Neural cell (in vitro differentiated cells): ENCODE data around the gene FSTL5. TPM values are rescaled to one million over a fixed set of nuclear protein-coding genes. Genes with fewer than 3 reads are reported as not detected.

Experiments
- H2AFZ ChIP-seq: fragments of 200-600, 300-800 bp; sonication (generic), shearing (Covaris generic); 2 replicates; pipeline ENCODE4 v1.6.0; 2014; ENCODE audit warnings: low read depth, mild to moderate bottlenecking, antibody characterized with exemption, low read length, moderate library complexity
- H3F3A ChIP-seq: fragments of 200-600 bp; shearing (Covaris generic); 2 replicates; pipeline ENCODE4 v1.6.1; 2016; ENCODE audit warnings: mild to moderate bottlenecking, moderate library complexity, mixed read lengths, antibody characterized with exemption, low read length; ENCODE audit not compliant: insufficient read depth, poor library complexity, severe bottlenecking
- H3K27ac ChIP-seq: fragments of 200-600, 300-800 bp; sonication (generic), shearing (Covaris generic); 2 replicates; pipeline ENCODE4 v1.5.1; 2014; ENCODE audit warnings: mild to moderate bottlenecking, low read length, moderate library complexity
- H3K27me3 ChIP-seq: fragments of 300-800, 200-600 bp; sonication (generic), shearing (Covaris generic); 2 replicates; pipeline ENCODE4 v1.6.0; 2014; ENCODE audit warnings: mild to moderate bottlenecking, low read depth, low read length, moderate library complexity; ENCODE audit not compliant: insufficient read depth
- H3K36me3 ChIP-seq: fragments of 300-800, 200-600 bp; sonication (generic), shearing (Covaris generic); 2 replicates; pipeline ENCODE4 v1.5.1; 2014; ENCODE audit warnings: mild to moderate bottlenecking, antibody characterized with exemption, low read length, moderate library complexity; ENCODE audit not compliant: insufficient read depth
- H3K4me2 ChIP-seq: fragments of 300-800, 200-600 bp; sonication (generic), shearing (Covaris generic); 2 replicates; pipeline ENCODE4 v1.6.0; 2014; ENCODE audit warnings: mild to moderate bottlenecking, low read length
- H3K4me3 ChIP-seq: fragments of 300-800, 200-600 bp; sonication (generic), shearing (Covaris generic); 2 replicates; pipeline ENCODE4 v1.5.1; 2014; ENCODE audit warnings: mild to moderate bottlenecking, low read length, moderate library complexity
- H3K79me2 ChIP-seq: fragments of 200-600 bp; shearing (Covaris generic); replicated peaks from 2 replicates; pipeline ENCODE4 v1.6.0; 2014; ENCODE audit warnings: mild to moderate bottlenecking, low read length, moderate library complexity; ENCODE audit not compliant: insufficient read depth
- H3K9ac ChIP-seq: fragments of 300-800, 200-600 bp; sonication (generic), shearing (Covaris generic); 2 replicates; pipeline ENCODE4 v1.6.1; 2016; ENCODE audit warnings: mild to moderate bottlenecking, low read length, mixed read lengths
- H3K9me2 ChIP-seq: fragments of 200-600 bp; shearing (Covaris generic); 2 replicates; pipeline ENCODE4 v1.6.1; 2016; ENCODE audit warnings: mild to moderate bottlenecking, low read length, mixed read lengths; ENCODE audit not compliant: insufficient read depth
- H3K9me3 ChIP-seq: fragments of 200-600, 300-800 bp; sonication (generic), shearing (Covaris generic); 2 replicates; pipeline ENCODE4 v1.6.1; 2016; ENCODE audit warnings: mild to moderate bottlenecking, mixed run types, low read length, moderate library complexity, mixed read lengths
- H4K20me1 ChIP-seq: fragments of 200-600 bp; shearing (Covaris generic); 2 replicates; pipeline ENCODE4 v1.6.1; 2016; ENCODE audit warnings: mild to moderate bottlenecking, mixed run types; ENCODE audit not compliant: insufficient read depth
- CTCF ChIP-seq: fragments of 450-650 bp; IDR thresholded peaks from 2 replicates; pipeline ENCODE4 v1.5.1; 2014; ENCODE audit warnings: antibody characterized with exemption, mild to moderate bottlenecking, moderate library complexity; ENCODE audit not compliant: poor library complexity, severe bottlenecking
- EP300 ChIP-seq: fragments of 450-650 bp; conservative IDR thresholded peaks from 2 replicates; pipeline ENCODE4 v1.6.1; 2014; ENCODE audit warnings: antibody characterized with exemption, mild to moderate bottlenecking, moderate library complexity; ENCODE audit not compliant: poor library complexity, severe bottlenecking
- EZH2 ChIP-seq: fragments of 200-600, 300-800 bp; shearing (Covaris generic), sonication (generic); IDR thresholded peaks from 2 replicates; pipeline ENCODE4 v1.6.1; 2014; ENCODE audit warnings: antibody characterized with exemption, low read length, borderline replicate concordance, mild to moderate bottlenecking; ENCODE audit not compliant: insufficient read depth, poor library complexity, severe bottlenecking
- MXI1 ChIP-seq: fragments of 450-650 bp; conservative IDR thresholded peaks from 2 replicates; pipeline ENCODE4 v1.6.1; 2014; ENCODE audit warnings: antibody characterized with exemption, mild to moderate bottlenecking; ENCODE audit not compliant: poor library complexity, severe bottlenecking
- POLR2AphosphoS5 ChIP-seq: IDR thresholded peaks from 2 replicates; pipeline ENCODE4 v1.6.1; 2012
- RAD21 ChIP-seq: fragments of 450-650 bp; conservative IDR thresholded peaks from 2 replicates; pipeline ENCODE4 v1.6.1; 2014; ENCODE audit warnings: antibody characterized with exemption, mild to moderate bottlenecking, moderate library complexity
- REST ChIP-seq: IDR thresholded peaks from 2 replicates; pipeline ENCODE4 v1.6.1; 2012; ENCODE audit warnings: borderline replicate concordance
- SMC3 ChIP-seq: fragments of 450-650 bp; conservative IDR thresholded peaks from 2 replicates; pipeline ENCODE4 v1.6.1; 2014; ENCODE audit warnings: antibody characterized with exemption, mild to moderate bottlenecking, moderate library complexity; ENCODE audit not compliant: poor library complexity
- TAF1 ChIP-seq: IDR thresholded peaks from 2 replicates; pipeline ENCODE4 v1.6.1; 2012; ENCODE audit warnings: low read depth
- polyA plus RNA-seq: library from polyadenylated mRNA; depleted of rRNA; stranded (reverse); fragments of >200 nt; gene quantifications from 2 replicates; pipeline ENCODE4 v1.2.3, GENCODE V29; 2014

FSTL5 gene
- polyA plus RNA-seq, 1 donor from 2014 or later: 6.8 TPM

DNA sequence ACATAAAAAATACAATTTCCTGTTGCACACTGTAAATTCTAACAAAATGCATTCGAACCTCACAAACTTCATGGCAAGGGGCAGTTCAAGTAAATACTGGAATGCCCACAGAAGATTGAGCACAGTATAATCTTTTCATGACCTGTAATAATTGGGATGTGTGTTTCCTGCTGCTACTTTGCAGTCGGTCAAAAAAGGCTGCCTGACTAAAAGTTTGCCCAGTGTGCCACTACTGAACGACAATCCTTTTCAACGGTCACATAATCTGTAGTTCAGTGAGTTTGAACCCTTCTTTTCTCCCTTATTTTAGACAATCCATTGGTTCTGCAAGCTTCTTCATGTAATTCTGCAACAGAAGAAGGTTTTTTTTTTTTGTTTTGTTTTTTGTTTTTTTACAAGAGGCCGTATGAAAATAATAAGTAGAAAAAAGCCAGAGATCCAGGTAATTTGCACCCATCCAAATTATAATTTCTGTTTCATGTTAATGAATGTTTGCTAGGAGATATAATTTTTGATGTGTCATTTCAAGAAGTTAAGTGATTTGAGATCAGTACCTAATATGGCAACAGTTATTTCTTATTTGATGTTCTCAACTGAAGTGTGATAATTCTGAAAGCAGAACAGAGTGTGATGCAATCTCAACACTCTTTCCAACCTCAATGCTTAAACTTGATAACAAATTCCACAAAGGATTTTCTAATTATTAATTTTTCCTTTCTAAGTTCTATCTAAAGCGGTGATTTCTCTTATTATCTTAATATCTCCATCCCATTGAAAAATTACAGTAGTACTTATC lies 237.6 kb downstream of the FSTL5 start:
- H3K9me3 ChIP-seq: no peaks in the 10 kb centered on the region
- no peak overlapping the region for H3K4me3 ChIP-seq
- no peaks in the 10 kb centered on the region for H3K9me2 ChIP-seq
- TF ChIP-seq POLR2AphosphoS5: no peak
- TF ChIP-seq SMC3: no peak
- TF ChIP-seq EP300: no peak
- no peak for TF ChIP-seq TAF1
- TF ChIP-seq MXI1: no peak
- no peak for TF ChIP-seq EZH2
- no peak for TF ChIP-seq CTCF
- no peak for TF ChIP-seq RAD21
- TF ChIP-seq REST: no peak
- no peaks in the 10 kb centered on the region for H3K36me3 ChIP-seq
- no peaks in the 10 kb centered on the region for H3F3A ChIP-seq
- H4K20me1 ChIP-seq: no peaks in the 10 kb centered on the region
- H3K27me3 ChIP-seq: no peaks in the 10 kb centered on the region
- H3K79me2 ChIP-seq: no peaks in the 10 kb centered on the region
- no peak overlapping the region for H3K4me2 ChIP-seq
- H2AFZ ChIP-seq: no peak overlapping the region
- H3K9ac ChIP-seq: no peak overlapping the region
- H3K27ac ChIP-seq: no peak overlapping the region

DNA sequence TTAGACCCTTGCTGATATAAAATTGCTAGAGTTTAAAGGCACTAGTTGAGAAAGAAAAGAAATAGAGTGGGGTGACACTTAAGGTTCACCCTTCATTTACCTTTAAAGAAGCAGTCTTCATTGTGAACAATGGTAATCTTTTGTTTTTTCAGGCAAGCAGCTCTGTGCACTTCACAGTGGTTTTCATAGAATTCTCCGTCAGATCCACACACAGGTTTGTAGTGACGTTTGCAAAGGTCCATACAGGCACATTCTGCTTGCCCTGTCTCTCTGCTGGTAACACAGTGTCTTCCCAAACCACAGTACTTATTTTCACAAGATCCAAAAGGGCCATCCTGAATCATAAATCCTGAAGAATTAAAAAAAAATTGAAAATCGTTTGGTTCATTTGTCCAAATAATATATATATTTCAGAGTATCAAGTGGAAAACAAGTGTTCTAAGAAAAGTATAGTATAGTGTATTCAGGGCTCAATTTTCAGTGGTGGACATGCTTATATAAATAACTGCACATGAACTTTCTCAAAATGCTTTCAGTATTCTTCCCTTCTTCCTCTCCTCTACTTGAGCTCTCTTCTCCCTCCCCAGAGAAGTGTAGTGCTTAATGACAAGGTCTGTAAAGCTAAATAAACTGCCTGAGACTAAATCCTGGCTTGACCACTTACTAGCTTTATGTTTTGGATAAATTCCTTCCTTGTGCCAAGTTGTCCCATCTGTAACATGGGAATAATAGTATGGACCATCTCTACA lies 243.3 kb downstream of the FSTL5 start:
- no peak for TF ChIP-seq EZH2
- no peak for TF ChIP-seq REST
- no peak for TF ChIP-seq POLR2AphosphoS5
- no peak for TF ChIP-seq MXI1
- TF ChIP-seq RAD21: no peak
- no peak for TF ChIP-seq TAF1
- TF ChIP-seq CTCF: no peak
- TF ChIP-seq EP300: no peak
- no peak for TF ChIP-seq SMC3
- Histone ChIP-seq H3K9ac (no peak overlapping the region), H3K27me3 (no peaks in the 10 kb centered on the region), H4K20me1 (no peaks in the 10 kb centered on the region), H3K4me2 (no peak overlapping the region), H3K27ac (no peak overlapping the region), H3F3A (no peaks in the 10 kb centered on the region), H3K9me2 (no peaks in the 10 kb centered on the region), H3K79me2 (no peaks in the 10 kb centered on the region), H3K9me3 (no peaks in the 10 kb centered on the region), H3K4me3 (no peak overlapping the region), H2AFZ (no peak overlapping the region), H3K36me3 (no peaks in the 10 kb centered on the region)
